CMK (cell line): ENCODE measurements around the gene TP53.
"Not testable (repeated sequence)": the region's sequence is repeated elsewhere in the genome, so short reads cannot be mapped to it uniquely, and the experiment has no call there.

Experiments
- DNase-seq: peaks from one replicate; pipeline ENCODE4 v3.0.0-alpha.2; 2010; ENCODE audit warnings: low read depth

TP53 gene

DNA sequence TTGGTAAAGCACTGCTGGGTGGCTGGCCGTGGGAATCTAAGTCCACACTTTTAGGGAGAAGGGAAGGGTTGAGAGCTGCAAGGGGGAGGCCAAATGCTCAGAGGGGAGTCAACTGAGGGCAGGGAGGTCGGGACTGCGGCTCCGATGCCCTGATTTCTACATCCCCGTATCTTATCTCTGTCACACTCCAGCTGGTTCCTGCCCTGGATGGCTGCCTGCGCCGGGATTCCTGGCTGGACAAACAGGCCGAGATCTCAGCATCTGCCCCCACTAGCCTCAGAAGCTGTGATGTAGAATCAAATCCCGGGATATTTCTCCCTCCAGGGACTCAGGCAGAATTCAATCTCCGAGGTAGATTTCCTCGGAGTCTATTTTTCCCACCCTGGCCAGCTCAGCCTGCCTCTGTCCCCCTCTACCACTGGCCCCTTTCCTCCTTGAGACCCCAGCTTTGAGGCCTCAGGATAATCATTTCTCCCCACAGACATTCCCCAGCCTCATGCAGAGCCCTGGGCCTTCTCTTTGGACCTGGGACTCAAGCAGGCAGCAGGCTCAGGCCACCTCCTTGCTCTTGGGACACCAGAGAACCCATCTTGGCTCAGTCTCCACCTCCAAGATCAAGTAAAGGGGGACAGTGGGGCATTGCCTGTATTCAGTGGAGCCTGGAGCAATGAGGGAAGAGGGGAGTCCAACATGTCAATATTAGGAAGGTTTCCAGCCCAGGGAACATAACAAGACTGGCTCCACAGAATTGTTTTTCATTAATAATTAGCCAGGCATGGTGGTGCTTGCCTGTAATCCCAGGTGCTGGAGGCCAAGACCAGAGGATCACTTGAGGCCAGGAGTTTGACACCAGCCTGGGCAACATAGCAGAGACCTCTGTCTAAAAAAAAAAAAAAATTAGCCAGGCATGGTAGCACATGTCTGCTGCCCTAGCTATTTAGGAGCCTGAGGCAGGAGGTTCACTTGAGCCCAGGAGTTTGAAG lies 55.6 kb downstream of the TP53 start:
- DNase-seq, result no peak

DNA sequence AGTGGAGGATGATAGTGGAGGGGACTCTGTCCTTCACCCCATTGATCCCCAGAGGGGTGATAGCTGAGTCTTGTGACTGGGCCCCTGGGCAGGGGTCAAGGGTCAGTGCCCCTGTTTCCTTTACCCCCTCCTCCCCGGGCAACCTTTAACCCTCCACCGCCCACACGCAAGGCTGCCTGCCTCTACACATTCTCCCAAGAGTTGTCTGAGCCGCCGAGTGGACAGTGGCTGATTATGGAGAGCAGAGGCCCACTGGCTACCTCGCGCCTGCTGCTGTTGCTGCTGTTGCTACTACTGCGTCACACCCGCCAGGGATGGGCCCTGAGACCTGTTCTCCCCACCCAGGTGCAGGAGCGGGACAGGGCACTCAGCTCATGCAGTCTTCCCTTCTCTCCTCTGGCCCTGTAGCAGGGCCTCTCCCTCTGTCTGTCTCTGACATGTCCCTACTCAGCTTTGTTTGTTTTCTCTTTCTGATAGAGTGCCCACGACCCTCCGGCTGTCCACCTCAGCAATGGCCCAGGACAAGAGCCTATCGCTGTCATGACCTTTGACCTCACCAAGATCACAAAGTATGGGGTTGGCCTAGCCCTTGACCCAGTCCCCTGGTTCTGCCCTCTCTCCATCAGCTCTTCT lies 57.2 kb downstream of the TP53 start, which contains the start of gene SHBG:
SHBG (plus strand) TSS at position 197 of the 633 bp plus-strand sequence; CDS start at position 235, 38 bp downstream.
- no peak for DNase-seq

DNA sequence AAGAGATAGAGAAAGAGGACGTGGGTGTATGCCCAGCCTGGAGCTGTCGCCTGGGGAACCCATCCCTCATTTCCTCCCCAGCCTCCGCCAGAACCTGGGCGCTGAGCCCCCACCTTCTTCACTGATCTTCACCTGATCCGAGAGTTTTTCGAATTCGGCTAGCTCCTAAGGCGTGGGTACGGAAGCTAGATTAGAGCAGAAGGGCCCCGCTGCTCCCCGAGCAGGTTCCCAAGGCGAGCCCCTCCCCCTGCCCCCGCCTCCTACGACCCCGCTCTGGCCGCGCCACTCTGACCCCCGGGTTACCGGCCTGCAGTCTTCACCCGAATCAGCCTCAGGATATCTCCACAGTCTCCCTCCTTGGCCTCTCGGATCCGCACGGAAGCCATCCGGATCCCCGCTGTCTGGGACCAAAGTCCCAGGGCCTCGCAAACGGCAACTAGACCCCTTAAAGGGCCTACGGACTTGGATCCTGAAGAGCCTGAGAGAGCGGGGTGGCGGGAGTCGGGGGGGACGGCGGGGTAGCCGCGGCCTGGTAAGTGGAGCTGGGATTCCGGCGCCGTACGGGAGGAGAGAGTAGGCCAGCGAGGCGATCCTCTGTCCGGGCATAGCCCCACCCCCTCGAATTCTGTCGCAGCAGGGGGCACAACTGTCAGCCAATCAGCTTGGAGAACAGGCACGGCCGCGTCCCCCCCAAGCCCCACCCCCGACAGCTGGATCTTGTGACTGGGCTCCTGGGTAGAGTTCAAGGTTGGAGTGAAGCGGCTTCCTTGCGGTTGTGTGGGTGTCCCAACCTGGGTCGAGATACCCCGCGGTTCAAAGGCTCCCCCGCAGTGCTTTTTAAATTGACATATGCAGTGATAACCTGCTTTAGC lies 59.8 kb downstream of the TP53 start, which contains the start of gene SAT2:
SAT2 (minus strand) TSS at position 572 of the 872 bp plus-strand sequence; CDS start at position 386, 186 bp downstream.
- DNase-seq, result no peak

DNA sequence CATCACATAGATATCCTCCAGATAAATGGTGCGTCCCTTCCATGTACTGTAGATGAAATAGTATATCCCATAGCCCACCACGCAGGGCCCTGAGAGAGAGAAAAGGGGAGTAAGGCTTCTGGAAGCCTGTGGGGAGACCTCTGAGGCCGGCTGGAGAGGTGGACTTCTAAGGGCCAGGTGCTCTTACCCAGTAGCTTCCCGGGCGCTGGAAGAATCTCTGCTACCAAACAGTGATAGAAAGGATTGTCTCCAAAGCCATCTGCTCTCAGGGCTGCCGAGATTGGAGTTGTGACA lies 60.4 kb downstream of the TP53 start:
- no peak for DNase-seq

DNA sequence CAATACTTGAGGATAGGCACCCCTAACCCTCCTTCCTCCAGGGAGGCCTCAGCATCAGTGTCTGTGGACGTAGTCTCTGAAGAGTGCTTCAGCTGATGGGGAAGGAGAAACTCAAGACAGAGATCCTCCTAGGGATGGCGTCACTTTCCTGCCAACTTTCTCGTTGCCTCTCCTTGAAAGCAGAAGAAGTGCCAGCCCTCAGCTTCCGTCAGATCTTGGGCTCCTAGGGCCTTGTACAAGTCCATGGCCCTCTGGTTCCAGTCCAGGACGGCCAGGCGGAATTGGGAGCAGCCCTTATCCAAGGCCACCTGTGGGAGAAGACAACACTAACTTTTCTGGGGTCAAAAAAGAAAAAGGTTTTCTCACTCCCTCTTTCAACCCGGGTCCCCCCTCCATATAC lies 61.0 kb downstream of the TP53 start:
- DNase-seq, result no peak

DNA sequence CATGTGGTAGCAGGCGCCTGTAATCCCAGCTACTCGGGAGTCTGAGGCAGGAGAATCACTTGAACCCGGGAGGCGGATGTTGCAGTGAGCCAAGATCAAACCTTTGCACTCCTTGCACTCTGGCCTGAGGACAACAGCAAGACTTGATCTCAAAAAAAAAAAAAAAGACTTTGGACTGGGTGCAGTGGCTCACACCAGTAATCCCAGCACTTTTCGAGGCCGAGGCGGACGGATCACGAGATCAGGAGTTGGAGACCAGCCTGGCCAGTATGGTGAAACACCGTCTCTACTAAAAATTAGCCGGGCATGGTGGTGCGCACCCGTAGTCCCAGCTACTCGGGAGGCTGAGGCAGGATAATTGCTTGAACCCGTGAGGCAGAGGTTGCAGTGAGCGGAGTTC lies 61.5 kb downstream of the TP53 start:
- not testable (repeated sequence) for DNase-seq

DNA sequence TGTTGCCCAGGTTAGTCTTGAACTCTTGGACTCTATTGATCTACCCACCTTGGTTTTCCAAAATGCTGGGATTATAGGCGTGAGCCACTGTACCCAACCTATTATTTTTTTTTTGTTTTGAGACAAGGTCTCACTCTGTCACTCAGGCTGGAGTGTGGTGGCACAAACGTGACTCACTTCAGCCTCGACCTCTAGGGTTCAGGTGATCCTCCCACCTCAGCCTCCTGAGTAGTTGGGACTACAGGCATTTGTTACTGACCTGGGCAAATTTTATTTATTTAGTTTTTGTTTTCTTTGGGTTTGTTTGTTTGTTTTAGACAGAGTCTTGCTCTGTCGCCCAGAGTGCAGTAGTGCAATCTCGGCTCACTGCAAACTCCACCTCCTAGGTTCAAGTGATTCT lies 63.6 kb downstream of the TP53 start:
- DNase-seq, result no peak

DNA sequence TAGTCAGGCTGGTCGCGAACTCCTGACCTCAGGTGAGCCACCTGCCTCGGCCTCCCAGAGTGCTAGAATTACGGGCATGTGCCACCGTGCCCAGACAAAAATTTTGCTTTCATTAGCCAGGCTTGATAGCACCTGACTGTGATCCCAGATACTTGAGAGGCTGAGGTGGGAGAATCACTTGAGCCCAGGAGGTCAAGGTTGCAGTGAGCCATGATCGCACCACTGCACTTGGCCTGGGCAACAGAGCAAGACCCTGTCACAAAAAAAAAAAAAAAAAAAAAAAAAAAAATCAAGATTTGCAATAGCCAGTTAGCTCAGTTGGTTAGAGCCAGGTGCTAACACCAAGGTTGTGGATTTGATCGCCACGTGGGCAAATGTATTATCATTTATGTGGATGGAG lies 66.5 kb downstream of the TP53 start:
- no peak for DNase-seq

DNA sequence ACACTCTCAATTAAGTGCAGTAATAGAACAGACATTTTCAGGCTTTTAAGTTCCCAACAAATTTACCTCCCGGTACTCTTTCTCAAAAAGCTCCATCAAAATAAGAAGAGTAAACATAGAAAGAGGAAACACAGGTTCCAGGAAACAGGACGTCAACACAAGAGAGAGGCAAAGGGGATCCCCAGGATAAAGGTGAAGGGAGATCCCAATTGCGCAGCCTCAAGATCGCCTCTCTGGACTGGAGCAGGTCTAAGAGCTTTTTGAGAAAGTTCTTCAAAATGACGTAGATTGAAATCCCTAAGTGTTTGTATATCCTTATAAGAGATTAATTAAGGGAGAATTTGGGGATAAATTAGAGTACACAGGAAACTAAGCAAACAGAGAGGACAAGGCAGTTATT lies 68.7 kb downstream of the TP53 start:
- DNase-seq, result no peak
